RPMI8226 (cell line): ENCODE data around the gene ANKDD1A.

Source experiments
- DNase-seq: peaks from one replicate; pipeline ENCODE4 v3.0.0-alpha.2; 2015

Gene ANKDD1A

GRCh38 chr15:64896371-64897069 lies 15.2 kb upstream of the ANKDD1A start:
- no peak for DNase-seq

GRCh38 chr15:64897345-64897985 lies 14.2 kb upstream of the ANKDD1A start:
- no peak for DNase-seq

- DNase-seq = no peak
Observed at GRCh38 chr15:64898406-64898805, 13.3 kb upstream of the ANKDD1A start.

DNA sequence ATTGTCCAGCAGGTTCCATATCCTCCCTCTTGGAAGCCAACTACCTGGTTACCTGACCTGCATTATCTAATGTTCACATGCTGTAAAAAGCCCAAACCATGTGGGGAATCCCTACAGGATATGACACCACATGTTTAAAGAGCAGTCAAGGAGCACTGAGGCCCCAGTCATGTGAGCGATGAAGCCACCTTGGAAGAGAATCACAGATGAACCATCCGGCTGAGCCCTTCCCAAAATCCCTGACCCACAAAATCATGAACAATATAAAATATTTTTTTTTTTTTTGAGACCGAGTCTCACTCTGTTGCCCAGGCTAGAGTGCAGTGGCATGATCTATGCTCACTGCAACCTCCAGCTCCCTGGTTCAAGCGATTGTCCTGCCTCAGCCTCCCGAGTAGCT lies 10.6 kb upstream of the ANKDD1A start:
- DNase-seq = no peak

DNA sequence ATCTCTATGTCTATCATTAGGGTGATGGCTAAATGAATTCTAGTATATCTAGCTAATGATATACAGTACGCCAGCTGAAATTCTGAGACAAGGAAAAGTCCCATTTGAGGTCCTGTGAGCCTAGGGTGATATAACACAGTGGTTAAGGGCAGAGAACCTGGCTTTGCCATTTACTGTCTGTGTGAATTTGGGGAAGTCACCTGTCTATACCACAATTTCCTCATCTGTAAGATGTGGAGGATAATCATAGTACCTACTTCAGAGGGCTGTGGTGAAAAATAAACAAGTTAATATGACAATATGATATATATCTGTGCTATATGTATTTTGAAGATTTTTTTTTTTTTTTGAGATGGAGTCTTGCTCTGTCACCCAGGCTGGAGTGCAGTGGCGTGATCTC lies 9.8 kb upstream of the ANKDD1A start:
- no peak for DNase-seq

DNA sequence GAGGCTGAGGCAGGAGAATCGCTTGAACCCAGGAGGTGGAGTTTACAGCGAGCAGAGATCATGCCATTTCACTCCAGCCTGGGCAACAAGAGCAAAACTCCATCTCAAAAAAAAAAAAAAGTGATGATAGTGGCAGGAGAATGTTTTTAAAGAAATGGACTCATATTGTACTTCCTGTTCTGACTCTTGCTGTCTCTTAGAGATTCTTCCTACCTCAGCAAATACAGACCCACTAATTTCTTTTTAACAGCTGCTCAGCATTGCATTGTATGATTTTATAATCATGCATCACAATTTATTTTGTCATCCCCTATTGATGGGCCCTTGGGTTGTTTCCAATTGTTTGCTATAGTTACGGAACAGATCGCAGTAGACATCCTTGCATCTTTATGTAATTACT lies 8.8 kb upstream of the ANKDD1A start:
- DNase-seq = no peak

- DNase-seq = no peak
Observed at GRCh38 chr15:64903326-64903950, 8.3 kb upstream of the ANKDD1A start.

DNA sequence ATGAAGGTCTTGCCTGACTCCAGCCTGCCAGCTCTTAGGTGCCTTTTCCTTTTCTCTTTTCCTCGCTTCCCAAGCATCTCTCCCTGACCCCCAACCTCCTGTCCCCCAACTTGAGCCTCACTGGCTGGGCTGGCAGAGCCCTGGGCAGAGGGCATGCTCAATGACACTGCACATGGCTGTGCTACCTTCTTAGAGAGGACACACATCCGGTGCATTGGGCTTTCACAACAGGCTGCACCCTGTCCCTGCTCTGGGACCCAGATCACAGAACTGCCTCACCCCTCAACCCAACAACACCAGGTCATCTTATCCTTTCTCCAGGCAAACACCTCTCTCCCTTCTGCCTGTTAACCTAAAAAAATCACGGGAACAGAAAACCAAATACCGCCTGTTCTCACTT lies 7.5 kb upstream of the ANKDD1A start:
- no peak for DNase-seq

GRCh38 chr15:64905119-64905831 lies 6.4 kb upstream of the ANKDD1A start:
- peak; percentile 79 for DNase-seq

DNA sequence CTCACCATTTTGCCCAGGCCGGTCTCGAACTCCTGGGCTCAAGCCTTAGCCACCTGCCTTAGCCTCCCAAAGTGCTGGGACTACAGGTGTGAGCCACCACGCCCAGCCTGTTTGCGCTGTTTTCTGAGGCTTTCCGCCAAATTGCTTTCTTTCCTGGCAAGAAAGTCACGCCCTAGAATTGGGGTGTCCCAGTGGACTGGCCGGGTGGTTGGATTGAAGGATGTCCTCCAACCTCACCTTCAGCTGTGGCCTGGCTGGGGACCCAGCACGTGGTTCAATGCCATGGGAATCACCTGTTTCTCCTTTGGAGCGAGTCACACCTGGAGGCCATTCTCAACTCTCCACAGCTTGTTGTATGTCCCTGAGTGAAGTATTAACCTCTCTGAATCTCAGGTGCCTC lies 5.8 kb upstream of the ANKDD1A start:
- no peak for DNase-seq

- no peak for DNase-seq
Observed at GRCh38 chr15:64906402-64906801, 5.3 kb upstream of the ANKDD1A start.

DNA sequence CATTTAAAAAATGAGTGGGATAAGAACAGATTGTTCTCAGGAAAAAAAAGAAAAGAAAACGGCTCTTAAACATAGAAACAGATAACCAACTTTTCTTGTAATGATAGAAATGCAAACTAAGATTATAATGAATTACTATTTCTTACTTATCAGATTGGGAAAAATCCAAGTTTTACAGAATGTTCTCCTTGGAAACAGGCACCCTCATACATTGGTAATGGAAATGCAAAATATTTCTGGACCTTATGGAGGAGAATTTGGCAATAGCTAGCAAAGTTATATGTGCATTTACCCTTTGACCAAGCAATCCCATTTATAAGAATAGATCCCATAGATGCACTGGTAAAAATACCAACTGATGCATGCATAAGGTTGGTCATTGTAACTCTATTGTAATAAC lies 3.7 kb upstream of the ANKDD1A start:
- no peak for DNase-seq

GRCh38 chr15:64909546-64909945 lies 2.2 kb upstream of the ANKDD1A start:
- DNase-seq = no peak

GRCh38 chr15:64912379-64913325 lies 950 bp downstream of the ANKDD1A start:
- no peak for DNase-seq

DNA sequence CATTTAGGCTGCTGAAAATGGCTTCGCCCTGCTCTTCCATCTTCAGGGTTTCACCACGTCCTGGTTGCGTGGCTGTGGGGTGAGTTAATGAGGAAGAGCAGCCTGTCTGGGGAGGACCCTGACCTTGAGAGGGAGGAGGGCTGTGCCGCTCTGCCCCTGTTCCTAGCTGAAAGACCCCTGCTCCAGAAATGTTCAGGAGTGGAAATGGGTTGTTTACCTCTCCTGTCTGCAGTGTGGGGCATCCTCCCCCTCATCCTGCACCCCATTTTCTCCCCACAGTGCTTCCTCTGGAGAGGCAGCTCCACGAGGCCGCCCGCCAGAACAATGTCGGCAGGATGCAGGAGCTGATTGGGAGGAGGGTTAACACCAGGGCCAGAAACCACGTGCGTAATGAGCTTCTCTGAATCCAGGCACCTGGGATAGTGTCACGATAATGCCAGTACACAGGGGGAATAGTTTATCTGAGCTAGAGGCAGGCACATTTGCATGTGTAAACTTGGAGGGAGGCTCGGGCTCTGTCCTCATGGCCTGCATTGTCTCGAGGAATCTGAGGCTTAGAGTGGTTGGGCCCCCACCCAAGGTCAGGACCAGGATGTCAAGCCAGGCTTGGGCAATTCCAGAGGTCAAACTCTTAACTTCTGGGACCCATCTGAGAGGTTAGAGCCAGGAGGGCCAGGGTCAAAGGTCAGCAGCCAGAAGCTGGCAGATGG lies 4.0 kb downstream of the ANKDD1A start:
- DNase-seq = no peak

DNA sequence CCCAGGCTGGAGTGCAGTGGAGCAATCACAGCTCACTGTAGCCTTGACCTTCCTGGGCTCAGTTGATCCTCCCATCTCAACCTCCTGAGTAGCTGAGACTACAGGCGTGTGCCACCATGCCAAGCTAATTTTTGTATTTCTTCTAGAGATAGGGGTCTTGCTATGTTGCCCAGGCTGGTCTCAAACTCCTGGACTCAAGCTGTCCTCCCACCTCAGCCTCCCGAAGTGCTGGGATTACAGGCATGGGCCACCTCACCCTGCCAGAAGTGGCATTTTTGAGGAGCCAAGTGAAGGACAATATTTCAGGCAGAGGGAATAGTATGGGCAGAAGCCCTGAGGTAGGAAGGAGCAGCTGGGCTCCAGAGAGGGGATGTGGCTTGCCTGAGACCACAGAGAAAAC lies 4.7 kb downstream of the ANKDD1A start:
- DNase-seq = no peak

- no peak for DNase-seq
Observed at GRCh38 chr15:64917211-64917610, 5.5 kb downstream of the ANKDD1A start.

GRCh38 chr15:64919721-64920120 lies 8.0 kb downstream of the ANKDD1A start:
- DNase-seq = no peak

GRCh38 chr15:64921711-64922110 lies 10.0 kb downstream of the ANKDD1A start:
- DNase-seq = no peak

DNA sequence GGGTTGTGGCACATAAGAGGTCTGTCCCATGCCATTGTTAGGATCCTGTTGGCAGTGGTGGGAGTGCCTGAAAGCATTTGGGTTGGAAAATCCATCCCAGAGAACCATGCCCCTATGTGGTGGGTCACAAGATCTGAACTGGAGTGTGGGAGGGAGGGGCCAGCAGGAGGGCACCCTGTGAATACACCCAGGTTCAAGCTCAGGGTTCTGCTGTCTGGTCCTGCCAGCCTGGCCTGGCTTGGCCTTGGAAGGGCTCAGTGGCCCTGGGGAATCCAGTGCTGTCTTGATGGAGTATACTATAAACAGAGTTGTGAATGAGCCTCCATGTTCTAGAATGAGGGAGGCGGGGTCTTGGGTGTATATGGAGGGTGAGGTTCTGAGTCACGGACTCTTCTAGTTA lies 11.8 kb downstream of the ANKDD1A start:
- DNase-seq = no peak

DNA sequence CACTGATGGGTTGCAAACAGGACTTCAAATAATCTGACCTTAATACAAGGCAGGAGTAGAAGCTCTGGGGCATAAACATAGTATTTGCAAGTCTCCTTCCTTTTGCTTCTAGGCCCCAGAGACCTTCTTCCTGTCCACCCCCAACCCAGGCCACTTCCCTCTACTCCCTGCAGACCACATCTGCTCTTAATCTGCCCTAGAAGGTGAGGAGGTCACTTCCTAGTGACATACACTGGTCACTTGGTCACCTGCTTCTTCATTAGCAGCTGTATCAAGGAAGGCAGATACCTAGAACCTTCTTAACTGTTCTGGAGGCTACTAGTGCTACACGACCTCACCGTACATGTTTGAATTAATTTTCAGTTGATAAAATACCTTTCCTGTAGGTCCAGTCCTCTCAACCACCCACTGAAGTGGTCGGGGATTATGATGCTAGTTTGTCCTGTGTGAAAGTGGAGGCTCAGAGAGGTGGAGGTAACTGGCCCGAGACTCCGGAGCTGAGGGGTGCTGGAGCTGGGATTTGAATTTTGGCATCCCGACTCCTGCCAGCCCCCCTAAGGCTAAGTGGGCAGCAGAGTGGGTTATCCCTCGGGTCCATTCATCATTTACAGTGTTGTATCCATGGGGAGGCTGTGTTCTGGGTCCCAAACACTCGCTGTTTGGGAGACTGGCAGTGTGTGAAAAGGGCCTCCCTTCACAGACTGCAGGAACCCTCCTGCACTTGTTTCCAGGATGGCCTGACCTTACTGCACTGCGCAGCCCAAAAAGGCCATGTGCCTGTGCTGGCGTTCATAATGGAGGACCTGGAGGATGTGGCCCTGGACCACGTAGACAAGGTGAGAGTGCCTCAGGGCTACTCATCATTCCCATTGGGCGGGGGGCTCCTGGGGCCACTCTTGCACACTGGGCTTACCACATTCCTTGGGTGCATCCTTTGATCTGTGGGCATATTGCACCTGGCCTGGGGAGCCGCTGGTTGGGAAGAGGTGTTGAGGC lies 13.9 kb downstream of the ANKDD1A start:
- DNase-seq = no peak
